HG03354 (cell line): ENCODE results near the gene VAPB.

ENCODE experiments used
- ATAC-seq: cut with Tn5 transposase; IDR thresholded peaks from one replicate; pipeline ENCODE4 v1.9.1; 2021; ENCODE audit warnings: mild to moderate bottlenecking; ENCODE audit not compliant: unreplicated experiment, poor library complexity, severe bottlenecking

The VAPB gene

DNA sequence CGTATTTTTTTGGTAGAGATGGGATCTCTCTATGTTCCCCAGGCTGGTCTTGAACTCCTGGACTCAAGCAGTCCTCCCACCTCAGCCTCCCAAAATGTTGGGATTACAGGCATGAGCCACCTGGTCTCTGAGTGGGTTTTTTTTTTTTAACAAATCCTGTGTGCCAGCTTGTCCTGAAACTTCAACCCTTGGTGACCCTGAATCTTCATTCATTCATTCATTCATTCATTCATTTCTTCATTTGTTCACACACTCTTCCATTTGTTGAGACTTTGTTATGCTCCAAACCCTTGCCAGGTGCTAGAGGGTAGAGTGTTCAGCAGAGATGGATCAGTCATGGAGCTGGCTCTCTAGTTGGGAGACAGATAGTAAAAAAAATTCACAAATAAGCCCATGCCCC is 12.0 kb upstream of the VAPB start:
- no peak for ATAC-seq

DNA sequence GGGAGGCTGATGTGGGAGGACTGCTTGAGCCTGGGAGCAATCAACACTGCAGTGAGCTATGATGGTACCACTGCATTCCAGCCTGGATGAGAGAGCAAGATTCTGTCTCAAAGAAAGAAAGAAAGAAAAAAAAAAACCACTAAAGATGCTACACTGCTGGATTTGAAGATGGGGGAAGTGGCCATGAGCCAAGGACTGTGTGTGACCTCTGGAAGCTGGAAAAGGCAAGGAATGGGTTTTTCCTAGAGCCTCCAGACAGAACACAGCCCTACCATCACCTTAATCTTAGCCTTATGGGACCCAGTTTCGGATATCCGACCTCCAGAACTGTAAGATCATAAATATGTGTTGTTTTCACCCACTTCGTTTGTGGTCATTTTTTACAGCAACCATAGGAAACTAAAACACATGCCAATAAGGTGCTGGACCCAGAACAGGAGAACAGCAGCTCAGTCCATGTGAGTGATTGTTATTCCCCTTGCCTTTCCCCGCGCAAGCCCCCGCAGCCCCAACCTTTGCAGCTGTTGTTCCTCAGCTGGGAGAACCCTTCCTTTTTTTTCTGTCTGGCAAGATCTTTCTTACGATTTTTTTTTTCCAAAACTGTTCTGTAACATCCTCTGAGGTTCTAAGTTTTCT is 11.1 kb upstream of the VAPB start:
- no peak for ATAC-seq

DNA sequence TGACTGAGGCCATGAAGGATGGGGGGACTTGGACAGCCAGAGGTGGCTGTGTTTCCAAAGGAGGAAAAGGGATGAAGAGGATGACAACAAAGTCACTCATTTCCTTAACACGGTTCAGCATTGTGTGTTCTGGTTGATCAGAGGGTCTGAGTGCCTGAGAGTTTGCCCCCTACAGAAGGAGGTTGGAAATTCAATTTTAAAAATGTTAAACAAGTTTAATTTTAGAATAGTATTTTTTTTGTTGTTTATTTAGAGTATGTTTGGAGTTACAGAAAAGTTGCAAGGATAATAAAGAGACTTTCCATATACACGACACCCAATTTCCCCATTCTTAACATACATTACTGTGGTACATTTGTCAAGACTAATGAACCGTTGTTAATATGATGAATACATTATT is 10.3 kb upstream of the VAPB start:
- no peak for ATAC-seq

DNA sequence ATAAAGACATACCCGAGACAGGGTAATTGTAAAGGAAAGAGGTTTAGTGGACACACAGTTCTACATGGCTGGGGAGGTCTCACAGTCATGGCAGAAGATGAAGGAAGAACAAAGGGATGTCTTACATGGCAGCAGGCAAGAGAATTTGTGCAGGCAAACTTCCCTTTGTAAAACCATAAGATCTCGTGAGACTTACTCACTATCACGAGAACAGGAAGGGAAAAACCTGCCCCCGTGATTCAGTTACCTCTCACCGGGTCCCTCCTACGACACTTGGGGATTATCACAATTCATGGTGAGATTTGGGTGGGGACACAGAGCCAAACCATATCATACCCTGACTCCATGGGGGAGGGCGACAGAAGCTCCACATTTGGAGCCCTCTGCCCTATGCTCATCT is 7.4 kb upstream of the VAPB start:
- no peak for ATAC-seq

DNA sequence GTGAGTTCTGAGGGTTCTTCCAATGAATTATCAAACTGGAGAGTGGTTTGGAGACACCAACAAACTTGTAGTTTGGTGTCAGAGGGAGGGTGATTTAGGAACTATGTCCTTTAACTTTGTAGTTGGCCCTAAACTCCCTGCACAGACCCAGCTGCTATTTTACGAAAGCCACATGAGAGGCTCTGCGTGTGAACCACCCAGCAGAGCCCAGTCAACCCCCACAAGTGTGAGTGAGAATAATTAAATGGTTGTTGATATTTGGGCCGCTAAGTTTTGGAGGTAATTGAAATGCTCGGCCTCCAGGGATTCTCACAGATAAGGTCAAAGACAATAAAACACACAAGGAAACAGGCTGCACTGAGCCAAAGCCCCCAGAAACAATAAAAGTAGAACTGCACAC is 6.9 kb upstream of the VAPB start:
- ATAC-seq, result no peak

DNA sequence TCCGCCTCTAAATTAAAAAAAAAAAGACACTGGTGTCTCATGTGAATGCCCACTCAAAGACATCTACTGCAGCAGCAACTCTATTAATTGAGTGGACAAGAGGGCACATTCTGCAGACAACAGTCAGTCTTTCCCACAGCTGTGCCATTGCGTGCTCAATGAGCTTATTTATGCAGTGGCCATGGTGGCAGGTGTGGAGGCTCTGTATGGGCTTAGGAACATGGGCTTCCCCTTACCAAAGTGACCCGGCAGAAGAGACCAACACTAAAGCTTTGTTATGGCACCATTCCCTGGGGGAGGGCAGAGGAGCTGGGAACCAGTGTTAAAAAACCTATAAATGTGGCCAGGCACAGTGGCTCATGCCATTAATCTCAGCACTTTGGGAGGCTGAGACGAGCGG is 4.2 kb upstream of the VAPB start:
- no peak for ATAC-seq

DNA sequence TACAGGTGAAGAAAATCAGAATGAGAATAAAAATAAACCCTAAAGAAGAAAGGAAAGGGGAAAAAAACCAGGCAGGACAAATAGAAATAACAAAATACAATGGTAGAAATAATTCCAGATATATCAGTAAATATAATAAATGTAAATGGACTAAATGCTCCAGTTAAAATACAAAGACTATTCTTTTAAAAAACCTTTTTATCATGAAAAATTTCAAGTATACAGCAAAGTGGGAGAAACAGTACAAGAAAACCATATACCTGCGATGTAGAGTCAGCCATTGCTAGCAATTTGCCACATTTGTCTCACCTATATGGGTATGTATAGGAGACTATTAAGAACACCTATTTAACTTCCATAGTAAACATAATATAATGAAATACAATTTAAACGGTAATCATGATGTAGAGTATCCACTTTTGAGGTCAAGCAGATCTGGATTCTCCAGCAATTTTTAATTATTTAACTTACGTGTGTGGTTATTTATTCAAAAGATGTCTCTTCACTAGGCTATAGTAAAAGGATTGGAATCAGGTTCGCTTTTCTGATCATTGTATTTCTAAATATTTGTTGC is 914 bp upstream of the VAPB start:
- no peak for ATAC-seq

DNA sequence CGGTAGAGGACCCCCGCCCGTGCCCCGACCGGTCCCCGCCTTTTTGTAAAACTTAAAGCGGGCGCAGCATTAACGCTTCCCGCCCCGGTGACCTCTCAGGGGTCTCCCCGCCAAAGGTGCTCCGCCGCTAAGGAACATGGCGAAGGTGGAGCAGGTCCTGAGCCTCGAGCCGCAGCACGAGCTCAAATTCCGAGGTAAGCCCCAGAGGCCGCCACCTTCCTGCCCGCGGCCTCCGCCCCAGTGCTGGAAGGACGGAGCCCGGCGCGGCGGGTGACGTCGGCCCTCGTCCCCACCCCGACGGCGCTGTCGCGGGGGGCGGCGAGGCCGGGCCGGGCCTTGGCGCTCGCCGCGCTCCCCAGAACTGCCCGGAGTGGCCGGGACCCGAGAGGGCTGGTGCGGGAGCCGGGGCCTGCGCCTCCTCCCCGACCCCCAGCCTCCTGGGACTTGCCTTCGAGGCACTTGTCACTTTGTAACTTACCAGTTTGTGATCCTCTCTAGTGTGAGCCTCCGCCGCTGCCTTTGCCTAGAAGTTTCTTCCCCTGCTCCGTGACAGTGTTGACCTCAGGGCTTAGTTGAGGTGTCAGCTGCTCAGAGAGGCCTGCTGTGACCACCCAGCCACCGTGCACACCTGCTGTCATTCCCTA is 417 bp downstream of the VAPB start:
- peak; percentile 44 for ATAC-seq

DNA sequence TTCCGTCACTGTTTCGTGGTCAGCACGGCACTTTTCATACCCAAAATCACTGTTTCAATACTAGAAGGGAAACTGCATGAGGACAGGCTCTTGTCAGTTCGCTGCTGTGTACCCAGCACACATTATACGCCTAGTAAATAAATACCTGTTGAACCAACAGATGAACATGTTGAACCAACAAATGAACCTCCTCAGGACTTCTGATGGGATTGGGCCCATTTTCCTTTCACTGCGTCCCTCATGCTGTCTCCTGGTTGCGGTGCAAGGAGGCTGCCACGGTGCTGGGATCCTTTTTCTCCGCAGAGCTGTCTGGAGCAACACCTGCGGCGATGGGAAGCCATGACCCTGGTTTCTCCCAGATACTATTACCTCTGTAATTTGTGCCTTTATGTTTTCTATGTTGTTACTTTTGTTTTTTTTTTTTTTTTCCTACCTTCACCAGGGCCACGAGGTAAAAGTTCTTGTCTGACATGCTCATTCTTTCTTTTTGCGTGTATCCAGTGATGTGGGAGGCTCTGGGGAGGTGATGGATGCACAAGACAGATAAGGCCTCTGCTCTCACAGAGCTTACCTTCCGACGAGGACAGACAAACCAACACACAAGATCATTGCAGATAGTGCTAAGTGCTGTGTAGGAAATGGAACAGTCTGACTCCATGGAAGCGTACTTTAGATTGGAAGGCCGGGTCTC is 1.1 kb downstream of the VAPB start:
- no peak for ATAC-seq

DNA sequence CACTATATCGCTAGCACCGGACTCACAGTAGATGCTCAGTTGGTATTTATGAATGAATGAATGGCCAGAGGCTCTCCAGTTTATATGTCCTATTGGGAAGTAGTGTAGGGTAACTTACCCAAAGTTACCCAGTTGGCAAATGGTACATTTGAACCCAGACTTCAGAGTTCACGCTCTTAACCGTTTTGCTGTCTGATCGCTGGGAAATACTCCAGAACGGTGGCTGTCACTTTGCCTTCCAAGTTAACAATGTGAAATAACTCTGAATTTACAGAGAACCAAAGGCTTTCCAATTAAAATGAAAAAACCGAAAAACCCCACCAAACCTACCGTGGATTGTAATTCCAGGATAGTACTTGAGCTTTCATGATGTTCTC is 1.6 kb downstream of the VAPB start:
- no peak for ATAC-seq

DNA sequence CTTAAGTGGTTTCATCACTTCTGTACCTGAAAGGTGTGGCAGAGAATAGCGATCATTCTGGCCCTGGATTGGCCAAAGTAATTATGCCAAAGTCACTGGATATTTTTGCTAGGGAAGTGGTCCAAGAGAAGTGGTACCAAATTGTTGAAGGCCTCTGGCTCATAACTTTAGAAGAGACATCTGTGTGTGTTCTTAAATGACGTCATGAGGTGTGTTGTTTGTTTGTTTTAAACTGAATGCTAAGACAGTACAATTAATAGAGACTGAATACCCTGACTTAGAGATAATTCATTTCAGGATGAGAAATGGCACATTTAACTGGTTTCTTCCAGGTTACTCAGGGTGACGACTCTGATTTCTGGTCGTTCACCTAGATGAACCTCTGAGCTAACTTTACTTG is 3.3 kb downstream of the VAPB start:
- ATAC-seq, result no peak

DNA sequence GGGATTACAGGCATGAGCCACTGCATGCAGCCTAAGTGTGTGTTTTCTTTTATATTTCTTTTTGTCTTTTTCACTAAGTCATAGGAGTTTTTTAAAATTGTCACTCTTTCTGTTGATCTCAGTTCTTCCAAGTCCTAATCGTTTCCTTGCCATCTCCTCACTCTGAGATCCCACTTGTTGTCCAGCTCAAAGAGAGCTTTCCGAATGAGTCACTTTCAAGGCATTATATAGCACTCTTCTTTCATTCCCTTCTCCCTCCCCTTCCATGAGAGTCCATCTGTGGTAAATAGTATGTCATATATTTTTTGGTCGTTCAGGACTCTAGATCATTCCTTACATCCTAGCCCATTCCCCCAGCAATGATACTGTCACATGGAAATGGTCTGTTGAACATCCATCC is 4.3 kb downstream of the VAPB start:
- ATAC-seq, result no peak

DNA sequence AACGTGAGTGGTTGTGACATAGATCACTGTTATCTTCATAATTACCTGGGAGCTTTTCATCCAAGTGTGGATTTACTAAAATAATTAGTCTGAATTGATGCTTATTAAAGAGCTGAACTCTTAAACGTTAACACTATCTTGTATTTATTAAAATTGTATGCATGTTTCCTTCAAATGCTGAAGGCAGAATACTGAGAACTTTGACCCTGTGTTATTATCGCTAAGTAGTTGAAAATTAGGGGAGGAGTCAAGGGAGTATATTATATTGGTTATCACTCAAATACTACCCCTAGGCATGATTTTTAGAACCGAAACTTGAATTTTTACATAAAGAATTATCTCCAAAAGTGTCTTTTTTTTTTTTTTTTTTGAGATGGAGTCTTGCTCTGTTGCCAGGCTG is 5.8 kb downstream of the VAPB start:
- no peak for ATAC-seq

DNA sequence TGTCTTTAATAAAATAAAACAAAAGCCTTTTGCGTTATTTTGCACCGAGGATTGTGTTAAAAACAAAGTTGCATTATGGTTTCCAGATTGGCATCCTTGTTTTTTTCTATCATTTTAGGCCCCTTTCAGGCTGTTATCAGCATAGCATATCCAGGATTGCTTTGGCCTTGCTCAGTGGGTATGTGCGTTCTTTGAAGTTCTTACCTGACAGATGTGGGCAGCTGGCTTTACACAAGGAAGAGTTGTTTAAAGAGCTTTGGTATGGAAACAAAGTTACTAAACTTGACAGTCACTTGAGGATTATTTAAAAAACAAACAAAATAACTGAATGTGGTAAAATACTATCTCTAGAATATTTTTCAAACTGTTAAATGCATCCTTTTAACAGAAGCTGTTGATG is 6.6 kb downstream of the VAPB start:
- no peak for ATAC-seq

DNA sequence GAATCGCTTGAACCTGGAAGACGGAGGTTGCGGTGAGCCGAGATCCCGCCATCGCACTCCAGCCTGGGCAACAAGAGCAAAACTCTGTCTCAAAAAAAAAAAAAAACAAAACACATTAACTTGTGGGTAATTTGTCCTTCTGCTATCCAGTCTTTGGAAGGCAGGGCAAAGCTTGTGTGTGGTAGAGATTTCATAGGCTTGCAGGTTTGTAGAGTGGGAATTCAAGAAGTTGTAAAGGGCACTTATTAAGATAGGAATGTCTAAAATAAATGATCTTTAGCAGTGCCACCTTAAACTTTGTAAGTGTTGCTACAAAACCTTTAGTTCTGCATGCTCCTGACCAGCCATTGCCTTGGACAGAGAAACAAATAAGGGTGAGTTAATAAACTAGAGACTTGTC is 8.4 kb downstream of the VAPB start:
- no peak for ATAC-seq

DNA sequence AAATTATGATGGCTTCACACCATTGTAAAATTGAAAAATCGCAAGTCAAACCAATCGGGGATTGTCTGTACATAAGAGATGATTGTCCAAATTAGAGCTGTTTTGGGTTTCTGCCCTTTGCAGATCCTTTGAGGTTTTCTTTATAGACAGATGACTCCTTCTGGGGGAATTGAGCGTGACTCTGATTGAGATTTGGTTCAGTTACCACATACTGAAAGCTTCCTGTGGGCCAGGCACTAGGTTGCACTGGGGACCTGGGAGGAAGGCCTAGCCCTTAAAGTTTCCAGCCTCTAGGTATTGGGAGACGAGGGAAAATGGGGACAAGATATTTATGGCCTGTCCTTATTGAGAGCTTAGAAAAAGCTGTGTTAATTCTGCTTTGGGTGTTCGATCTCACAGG is 9.2 kb downstream of the VAPB start:
- ATAC-seq, result no peak

DNA sequence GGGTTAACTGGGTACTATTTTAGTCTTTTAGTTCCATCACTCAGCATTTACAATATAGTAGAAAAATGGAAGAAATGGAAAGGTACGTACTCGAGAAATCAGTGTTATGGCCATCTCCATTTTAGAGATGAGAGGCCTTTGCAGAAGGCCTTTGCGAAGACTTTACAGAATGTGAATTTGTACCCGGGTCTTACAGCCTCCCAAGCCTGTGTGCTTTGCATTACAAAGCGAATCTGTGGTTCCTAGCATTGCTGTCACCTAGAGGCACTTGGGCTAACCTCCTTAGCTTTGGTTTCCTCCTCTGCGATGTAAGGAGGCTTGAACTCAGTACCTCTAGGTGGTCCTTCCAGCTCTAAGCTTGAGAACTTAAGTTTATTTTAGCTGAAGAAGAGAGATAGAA is 10.9 kb downstream of the VAPB start:
- no peak for ATAC-seq

DNA sequence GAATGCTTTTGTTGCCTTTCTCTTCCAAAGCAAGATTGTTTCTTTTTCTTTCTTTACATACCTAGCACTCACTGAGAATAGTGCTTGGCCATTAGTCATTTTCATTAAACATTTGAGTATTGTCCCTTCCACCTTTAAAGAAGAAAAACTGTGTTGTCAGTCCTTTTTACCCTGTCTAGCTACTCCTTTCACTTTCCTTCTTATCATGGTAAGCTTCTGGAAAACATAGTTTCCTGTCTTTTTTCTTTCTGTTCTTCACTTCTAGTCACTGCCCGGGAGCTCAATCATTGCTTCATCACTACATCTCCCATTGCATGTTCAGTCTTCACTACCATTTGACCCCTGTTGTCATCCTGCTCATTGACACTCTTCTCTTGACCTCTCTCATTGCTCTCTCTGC is 12.1 kb downstream of the VAPB start:
- ATAC-seq, result no peak

DNA sequence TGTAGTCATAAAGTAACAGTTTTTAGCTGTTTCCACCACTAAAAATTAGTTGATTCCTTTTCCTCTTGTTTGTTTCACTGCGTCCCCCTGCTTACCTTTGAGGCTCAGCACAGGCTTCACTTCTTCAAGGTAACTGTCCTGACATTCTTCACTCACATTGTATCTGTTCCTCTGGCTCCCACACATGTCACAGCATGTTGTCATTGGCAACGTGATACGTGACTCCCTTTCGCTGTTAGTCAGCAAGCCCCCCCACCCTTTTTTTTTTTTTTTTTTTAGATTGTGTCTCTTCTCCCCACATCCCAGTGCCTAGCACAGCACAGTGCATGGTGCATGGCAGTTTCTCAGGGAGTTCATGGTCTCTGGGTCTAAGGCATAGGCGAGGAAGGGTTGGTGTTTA is 13.3 kb downstream of the VAPB start:
- no peak for ATAC-seq

DNA sequence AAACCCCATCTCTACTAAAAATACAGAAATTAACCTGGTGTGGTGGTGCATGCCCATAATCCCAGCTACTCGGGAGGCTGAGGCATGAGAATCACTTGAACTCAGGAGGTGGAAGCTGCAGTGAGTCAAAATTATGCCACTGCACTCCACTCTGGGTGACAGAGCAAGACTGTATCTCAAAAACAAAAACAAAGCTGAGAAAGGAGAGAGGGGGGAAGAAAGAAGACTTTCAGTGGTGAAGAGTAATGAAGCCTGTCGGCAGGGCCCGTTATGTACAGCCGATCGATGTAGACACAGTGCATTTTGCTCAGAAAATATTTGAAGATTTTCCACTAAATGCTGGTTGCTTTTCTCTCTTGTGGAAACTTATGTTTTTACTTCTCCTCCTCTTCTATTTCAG is 13.8 kb downstream of the VAPB start:
- no peak for ATAC-seq

DNA sequence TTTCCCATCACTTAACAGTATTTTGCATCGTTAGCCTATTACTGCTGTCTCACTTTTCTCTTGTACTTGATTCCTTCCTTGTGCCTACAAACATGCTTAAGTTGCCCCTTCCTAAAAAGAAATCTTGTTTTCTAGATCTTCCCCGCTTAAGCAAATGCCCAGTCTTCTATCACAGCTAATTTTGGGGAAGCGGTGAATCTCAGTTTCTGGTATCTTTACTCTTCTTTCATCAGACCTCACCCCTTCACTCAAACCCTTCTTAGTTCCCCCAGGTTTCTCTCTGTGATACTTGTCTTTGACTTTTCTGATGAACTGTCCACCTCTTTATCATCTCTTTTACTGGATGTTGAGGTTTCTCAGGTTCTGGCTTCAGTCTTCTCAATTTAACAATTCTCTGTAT is 14.2 kb downstream of the VAPB start:
- no peak for ATAC-seq
